Measurements from ENCODE around the gene AVEN. TPM values are rescaled to one million over a fixed set of nuclear protein-coding genes. Genes with fewer than 3 reads are reported as not detected.
"Not testable (repeated sequence)": the region's sequence is repeated elsewhere in the genome, so short reads cannot be mapped to it uniquely, and the experiment has no call there.

Gene AVEN
- total and polyA plus RNA-seq, 12 donors: 10.2 to 33.9 (median 20.0) TPM

- TF ChIP-seq, protein P1, sequence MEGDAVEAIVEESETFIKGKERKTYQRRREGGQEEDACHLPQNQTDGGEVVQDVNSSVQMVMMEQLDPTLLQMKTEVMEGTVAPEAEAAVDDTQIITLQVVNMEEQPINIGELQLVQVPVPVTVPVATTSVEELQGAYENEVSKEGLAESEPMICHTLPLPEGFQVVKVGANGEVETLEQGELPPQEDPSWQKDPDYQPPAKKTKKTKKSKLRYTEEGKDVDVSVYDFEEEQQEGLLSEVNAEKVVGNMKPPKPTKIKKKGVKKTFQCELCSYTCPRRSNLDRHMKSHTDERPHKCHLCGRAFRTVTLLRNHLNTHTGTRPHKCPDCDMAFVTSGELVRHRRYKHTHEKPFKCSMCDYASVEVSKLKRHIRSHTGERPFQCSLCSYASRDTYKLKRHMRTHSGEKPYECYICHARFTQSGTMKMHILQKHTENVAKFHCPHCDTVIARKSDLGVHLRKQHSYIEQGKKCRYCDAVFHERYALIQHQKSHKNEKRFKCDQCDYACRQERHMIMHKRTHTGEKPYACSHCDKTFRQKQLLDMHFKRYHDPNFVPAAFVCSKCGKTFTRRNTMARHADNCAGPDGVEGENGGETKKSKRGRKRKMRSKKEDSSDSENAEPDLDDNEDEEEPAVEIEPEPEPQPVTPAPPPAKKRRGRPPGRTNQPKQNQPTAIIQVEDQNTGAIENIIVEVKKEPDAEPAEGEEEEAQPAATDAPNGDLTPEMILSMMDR (IDR thresholded peaks at IDR 0.05): no peak
- intact Hi-C loops (cut with DNase I): no loop called here
- DNase-seq: no peak
- H3K27me3 ChIP-seq: no peaks in the 10 kb centered on the region
- WGBS, 2 donors: 53 to 61% methylated on average over 3 of the region's 3 CpGs
- no peaks in the 10 kb centered on the region for H3K4me1 ChIP-seq
- no peaks in the 10 kb centered on the region for H3K36me3 ChIP-seq
- H3K9me3 ChIP-seq: peaks cover 0 to 5% (median 0%) of the 10 kb centered on the region in 11 donors
- H3K27ac ChIP-seq: no peak overlapping the region
- no peak for ATAC-seq
- H3K4me3 ChIP-seq: no peak overlapping the region
These were observed 11.4 kb downstream of the AVEN start for GRCh38 chr15:34027606-34028005.

- DNase-seq (no peak), ATAC-seq (no peak)
- H3K27ac ChIP-seq: no peak overlapping the region
- intact Hi-C loops (cut with DNase I): no loop called here
- H3K36me3 ChIP-seq: no peaks in the 10 kb centered on the region
- H3K4me3 ChIP-seq: no peak overlapping the region
- peaks cover 0 to 5% (median 0%) of the 10 kb centered on the region in 11 donors for H3K9me3 ChIP-seq
- no peaks in the 10 kb centered on the region for H3K4me1 ChIP-seq
- WGBS, 2 donors: 88% methylated on average over 3 of the region's 3 CpGs
- H3K27me3 ChIP-seq: no peaks in the 10 kb centered on the region
- TF ChIP-seq, protein P1 (IDR thresholded peaks at IDR 0.05): no peak
These were observed 13.8 kb downstream of the AVEN start for GRCh38 chr15:34025252-34025651.

DNA sequence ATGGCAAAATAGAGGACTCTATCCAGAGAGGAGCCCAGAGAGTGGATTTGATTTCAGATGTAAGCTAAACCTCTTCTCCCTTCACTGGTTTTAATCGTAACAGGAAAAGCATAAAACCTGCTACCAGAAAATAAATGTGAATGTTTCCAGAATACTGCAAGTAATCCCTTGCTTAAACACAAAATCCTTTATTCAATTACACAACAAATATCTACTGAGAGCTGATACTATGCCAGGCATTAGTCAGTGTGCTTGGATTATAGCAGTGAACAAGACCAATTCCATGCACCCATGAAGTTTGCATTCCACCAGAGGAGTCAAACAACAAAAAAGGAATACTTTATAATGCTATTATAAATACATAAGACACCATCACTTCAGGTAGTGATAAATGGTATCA lies 15.1 kb downstream of the AVEN start:
- intact Hi-C loops (cut with DNase I): no loop called here
- no peak for ATAC-seq

DNA sequence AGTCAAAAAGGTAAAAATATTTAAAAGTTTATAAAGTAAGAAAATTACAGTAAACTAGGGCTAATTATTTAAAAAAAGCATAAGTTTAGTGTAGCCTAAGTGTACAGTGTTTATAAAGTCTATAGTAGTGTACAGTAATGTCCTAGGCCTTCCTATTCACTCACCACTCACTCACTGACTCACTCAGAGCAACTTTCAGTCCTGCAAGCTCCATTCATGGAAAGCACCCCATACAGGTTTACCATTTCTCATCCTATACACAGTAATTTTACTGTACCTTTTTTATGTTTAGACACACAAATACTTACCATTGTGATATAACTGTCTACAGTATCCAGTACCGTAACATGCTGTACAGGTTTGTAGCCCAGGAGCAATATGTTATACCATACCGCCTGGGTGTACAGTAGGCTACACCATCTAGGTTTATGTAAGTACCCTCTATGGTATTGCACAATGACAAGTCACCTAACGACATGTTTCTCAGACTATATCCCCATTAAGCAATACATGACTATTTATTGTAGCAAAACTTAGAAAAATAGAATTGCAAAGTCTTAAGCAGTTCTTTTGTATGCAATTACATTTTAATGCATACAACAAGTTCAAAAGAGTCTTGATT lies 19.5 kb downstream of the AVEN start:
- ATAC-seq: no peak
- Histone ChIP-seq H3K27me3 (no peaks in the 10 kb centered on the region), H3K27ac (no peak overlapping the region), H3K36me3 (no peaks in the 10 kb centered on the region), H3K9me3 (peaks cover 0 to 3% (median 0%) of the 10 kb centered on the region in 11 donors), H3K4me3 (no peak overlapping the region), H3K4me1 (no peaks in the 10 kb centered on the region)
- DNase-seq: no peak
- 97% methylated on average over 3 of the region's 3 CpGs for WGBS, 2 donors
- TF ChIP-seq, protein P1 (IDR thresholded peaks at IDR 0.05): no peak
- intact Hi-C loops (cut with DNase I): no loop called here

More for the DNA sequence above, 15.1 kb downstream of the AVEN start:
- no peak overlapping the region for H3K4me3 ChIP-seq
- TF ChIP-seq, protein P1 (IDR thresholded peaks at IDR 0.05): no peak
- DNase-seq: no peak
- no peak overlapping the region for H3K27ac ChIP-seq
- H3K9me3 ChIP-seq: peaks cover 0 to 5% (median 0%) of the 10 kb centered on the region in 11 donors
- 82 to 86% methylated on average over 1 of the region's 1 CpG for WGBS, 2 donors
- H3K27me3 ChIP-seq: no peaks in the 10 kb centered on the region
- no peaks in the 10 kb centered on the region for H3K4me1 ChIP-seq
- H3K36me3 ChIP-seq: no peaks in the 10 kb centered on the region

- H3K4me3 ChIP-seq; DNase-seq; H3K27me3 ChIP-seq; intact Hi-C loops (cut with DNase I); ATAC-seq; H3K36me3 ChIP-seq; H3K27ac ChIP-seq; H3K4me1 ChIP-seq; H3K9me3 ChIP-seq: not testable (repeated sequence)
- whole genome bisulfite sequencing, 2 donors: 98 to 99% methylated on average over 2 of the region's 2 CpGs
These were observed 20.3 kb downstream of the AVEN start for GRCh38 chr15:34018738-34019137.
